HepG2 (cell line): ENCODE measurements around the gene WNT1. TPM values are rescaled to one million over a fixed set of nuclear protein-coding genes. Genes with fewer than 3 reads are reported as not detected.

Experiments
- ATAC-seq: fragments of 200-7000 bp; cut with Tn5 transposase; 3 replicates; pipeline ENCODE4 v1.9.1; 2020; ENCODE audit warnings: mild to moderate bottlenecking, moderate library complexity
- BruUV-seq: library from RNA; stranded (reverse); fragments of 400-500 nt; replicated peaks from 2 replicates; lab custom pipeline; 2021; lab: Mats Ljungman, UMichigan
- CTCF ChIA-PET: fragments of 300-600 bp; formaldehyde crosslinking; extraction: SDS; loops from one replicate; lab custom pipeline; 2021; ENCODE audit warnings: low total read pairs, inconsistent platforms, low intra/inter-chr PET ratio; lab: Yijun Ruan, JAX
- POLR2A ChIA-PET: fragments of 350-600 bp; sonication (Branson Sonifier 250); formaldehyde crosslinking; loops from one replicate; lab custom pipeline; 2020; ENCODE audit warnings: antibody characterized with exemption, inconsistent platforms; lab: Yijun Ruan, JAX
- DNase-seq: peaks from one replicate; pipeline ENCODE4 v3.0.0-alpha.2; 2015; ENCODE audit warnings: low spot score
- FAIRE-seq: peaks from 3 replicates; lab custom pipeline; 2011; peaks lifted over from hg19 to GRCh38; lab: Jason Lieb, UNC
- H2AFZ ChIP-seq: one replicate; pipeline ENCODE4 v1.6.1; 2011; ENCODE audit warnings: low read length, inconsistent platforms
- H3K27ac ChIP-seq: fragments of 300-600 bp; 3 replicates; pipeline ENCODE4 v1.8.0; 2011; ENCODE audit warnings: mixed run types, mild to moderate bottlenecking, mixed read lengths, low read length, inconsistent platforms; ENCODE audit not compliant: insufficient read depth; ENCODE audit errors: extremely low read length
- H3K27me3 ChIP-seq, 2 experiments: fragments of 200-600 bp in 1 of 2; 2 replicates in 1 of 2; 3 replicates in 1 of 2; pipeline versions ENCODE4 v1.6.0 to v1.8.0; 2011; ENCODE audit warnings: low read length in 2 of 2, mild to moderate bottlenecking in 2 of 2, moderate library complexity in 2 of 2, inconsistent platforms in 1 of 2; ENCODE audit not compliant: insufficient read depth in 2 of 2, control insufficient read depth in 1 of 2
- H3K36me3 ChIP-seq, 2 experiments: fragments of 200-600 bp in 1 of 2; replicated peaks in 1 of 2; 2 replicates in 1 of 2; 3 replicates in 1 of 2; pipeline versions ENCODE4 v1.5.1 to v1.8.0; 2011; ENCODE audit warnings: low read length in 2 of 2, inconsistent platforms in 1 of 2; ENCODE audit not compliant: insufficient read depth in 2 of 2, control insufficient read depth in 1 of 2
- H3K4me1 ChIP-seq: 2 replicates; pipeline ENCODE4 v1.5.1; 2012; ENCODE audit warnings: low read length, inconsistent platforms; ENCODE audit not compliant: insufficient read depth
- H3K4me2 ChIP-seq: 2 replicates; pipeline ENCODE4 v1.6.0; 2011; ENCODE audit warnings: low read depth, low read length, inconsistent platforms
- H3K4me3 ChIP-seq, 3 experiments: fragments of 200-600 bp in 1 of 3; sonication (generic), shearing (Covaris generic) in 1 of 3; replicated peaks in 1 of 3; 2 replicates each; pipeline ENCODE4 v1.5.1; 2011 to 2016; ENCODE audit warnings: low read length in 3 of 3, inconsistent platforms in 2 of 3, low read depth in 2 of 3, mild to moderate bottlenecking in 2 of 3, control low read depth in 1 of 3, mixed read lengths in 1 of 3; ENCODE audit not compliant: insufficient read depth in 1 of 3
- H3K79me2 ChIP-seq: one replicate; pipeline ENCODE4 v1.6.1; 2011; ENCODE audit warnings: low read length, inconsistent platforms; ENCODE audit not compliant: insufficient read depth
- H3K9ac ChIP-seq: 2 replicates; pipeline ENCODE4 v1.6.0; 2011; ENCODE audit warnings: mild to moderate bottlenecking, low read depth, low read length, inconsistent platforms; ENCODE audit not compliant: insufficient read depth
- H3K9me3 ChIP-seq: 2 replicates; pipeline ENCODE4 v1.5.1; 2012; ENCODE audit warnings: mild to moderate bottlenecking, low read length
- H4K20me1 ChIP-seq: 2 replicates; pipeline ENCODE4 v1.6.0; 2011; ENCODE audit warnings: inconsistent platforms, mild to moderate bottlenecking, low read length, moderate library complexity; ENCODE audit not compliant: insufficient read depth
- EED ChIP-seq: sonication (generic); formaldehyde crosslinking; IDR thresholded peaks from 2 replicates; pipeline ENCODE4 v1.5.0; 2020; ENCODE audit warnings: mild to moderate bottlenecking, missing genetic modification reagents
- ISX ChIP-seq: sonication (generic); formaldehyde crosslinking; conservative IDR thresholded peaks from 2 replicates; pipeline ENCODE4 v1.5.0; 2020; ENCODE audit warnings: missing genetic modification reagents
- NCOA2 ChIP-seq: sonication (generic); formaldehyde crosslinking; IDR thresholded peaks from 2 replicates; pipeline ENCODE4 v1.8.0; 2022; ENCODE audit warnings: inconsistent platforms
- NKX3-1 ChIP-seq: sonication (generic); formaldehyde crosslinking; IDR thresholded peaks from 2 replicates; pipeline ENCODE4 v1.5.0; 2020; ENCODE audit warnings: missing genetic modification reagents
- PCBP1 ChIP-seq: fragments of 200-400 bp; formaldehyde crosslinking; IDR thresholded peaks from 2 replicates; pipeline ENCODE4 v1.6.1; 2017; ENCODE audit warnings: mild to moderate bottlenecking, low read depth, low read length, borderline replicate concordance
- PHF20 ChIP-seq: sonication (generic); formaldehyde crosslinking; IDR thresholded peaks from 2 replicates; pipeline ENCODE4 v1.5.0; 2020; ENCODE audit warnings: mild to moderate bottlenecking, missing genetic modification reagents
- RBM22 ChIP-seq: fragments of 200-400 bp; formaldehyde crosslinking; optimal IDR thresholded peaks from 2 replicates; pipeline ENCODE3; 2017; ENCODE audit warnings: mild to moderate bottlenecking, low read length, moderate library complexity
- TAF1 ChIP-seq: sonication (generic); formaldehyde crosslinking; IDR thresholded peaks from 2 replicates; pipeline ENCODE4 v1.4.0; 2020; ENCODE audit warnings: missing genetic modification reagents
- TBX3 ChIP-seq: fragments of 450-650 bp; IDR thresholded peaks from 2 replicates; pipeline ENCODE4 v1.6.1; 2017; ENCODE audit warnings: antibody characterized with exemption, mild to moderate bottlenecking, inconsistent platforms, borderline replicate concordance
- THAP7 ChIP-seq: sonication (generic); formaldehyde crosslinking; IDR thresholded peaks from 2 replicates; pipeline ENCODE4 v1.8.1; 2023; ENCODE audit warnings: mild to moderate bottlenecking, missing genetic modification reagents
- TRIM24 ChIP-seq: sonication (generic); formaldehyde crosslinking; IDR thresholded peaks from 2 replicates; pipeline ENCODE4 v1.8.0; 2022; ENCODE audit warnings: mild to moderate bottlenecking, missing genetic modification reagents
- ZBTB37 ChIP-seq: sonication (generic); formaldehyde crosslinking; IDR thresholded peaks from 2 replicates; pipeline ENCODE4 v1.4.0; 2020; ENCODE audit warnings: mild to moderate bottlenecking, missing genetic modification reagents
- ZMYM4 ChIP-seq: sonication (generic); formaldehyde crosslinking; IDR thresholded peaks from 2 replicates; pipeline ENCODE4 v1.8.1; 2023; ENCODE audit warnings: mild to moderate bottlenecking, missing genetic modification reagents
- ZNF383 ChIP-seq: sonication (generic); formaldehyde crosslinking; IDR thresholded peaks from 2 replicates; pipeline ENCODE4 v1.4.0; 2020; ENCODE audit warnings: missing genetic modification reagents, mild to moderate bottlenecking, borderline replicate concordance
- ZNF550 ChIP-seq: sonication (generic); formaldehyde crosslinking; IDR thresholded peaks from 2 replicates; pipeline ENCODE4 v1.4.0; 2020; ENCODE audit warnings: mild to moderate bottlenecking, missing genetic modification reagents, borderline replicate concordance
- ZNF552 ChIP-seq: sonication (generic); formaldehyde crosslinking; IDR thresholded peaks from 2 replicates; pipeline ENCODE4 v1.9.0; 2022; ENCODE audit warnings: missing genetic modification reagents, mild to moderate bottlenecking, borderline replicate concordance
- ZNF597 ChIP-seq: sonication (generic); formaldehyde crosslinking; IDR thresholded peaks from 2 replicates; pipeline ENCODE4 v1.5.0; 2020; ENCODE audit warnings: missing genetic modification reagents
- ZNF607 ChIP-seq: sonication (generic); formaldehyde crosslinking; IDR thresholded peaks from 2 replicates; pipeline ENCODE4 v1.5.1; 2020; ENCODE audit warnings: missing genetic modification reagents, mild to moderate bottlenecking, borderline replicate concordance
- ZNF614 ChIP-seq: IDR thresholded peaks from 2 replicates; pipeline ENCODE4 v1.6.1; 2018; ENCODE audit warnings: missing biosample characterization, missing genetic modification reagents, inconsistent platforms, borderline replicate concordance
- ZNF724P ChIP-seq: sonication (generic); formaldehyde crosslinking; IDR thresholded peaks from 2 replicates; pipeline ENCODE4 v1.8.0; 2022; ENCODE audit warnings: missing genetic modification reagents, borderline replicate concordance
- ZNF773 ChIP-seq: sonication (generic); formaldehyde crosslinking; IDR thresholded peaks from 2 replicates; pipeline ENCODE4 v1.4.0; 2020; ENCODE audit warnings: missing genetic modification reagents, borderline replicate concordance
- WGBS: methylation state at CpG from one replicate; pipeline ENCODE4 v1.1.6; 2017; ENCODE audit warnings: low lambda C conversion rate; 5-methylcytosine and 5-hydroxymethylcytosine counted together
- in situ Hi-C: cut with HindIII; loops from 2 replicates; pipeline ENCODE4 v1.10.0; 2017; ENCODE audit warnings: low pct_unique_long_range_greater_than_20kb; ENCODE audit not compliant: extremely low pct_ligation_motif_present
- intact Hi-C: fragments of 100-400 bp; cut with micrococcal nuclease; formaldehyde crosslinking; loops from one replicate; pipeline ENCODE4 v1.10.0; 2022; ENCODE audit not compliant: unreplicated experiment
- polyA plus RNA-seq, 8 experiments: library from polyadenylated mRNA; depleted of rRNA in 3 of 8; stranded (reverse) in 7 of 8; unstranded in 1 of 8; fragments of >200 nt; fragmentation: Illumina TruSeq in 4 of 8; extraction: Trizol in 4 of 8; gene quantifications; 2 replicates each; pipeline versions ENCODE4 v1.2.1 to v1.2.3, GENCODE V29; 2011 to 2016; ENCODE audit warnings: low read depth in 4 of 8, missing spikeins in 1 of 8, mixed read lengths in 1 of 8; ENCODE audit not compliant: insufficient read depth in 1 of 8
- total RNA-seq, 5 experiments: library from RNA; depleted of rRNA; stranded (reverse); fragments of >200 nt; fragmentation: Illumina TruSeq; extraction: Trizol; gene quantifications; 2 replicates each; pipeline ENCODE4 v1.2.3, GENCODE V29; 2016; ENCODE audit warnings: low read depth in 1 of 5

WNT1 gene
- total and polyA plus RNA-seq, 2 of the 13 experiments (the other 11 are each of a cell fraction or from before 2014, with no cell fraction given): not detected

GRCh38 chr12:48957141-48958048 is 20.7 kb upstream of the WNT1 start, which contains the start of gene ARF3:
Gene ARF3, minus strand, starts transcription at chr12:48957487. Its CDS starts 16,392 bp downstream, at chr12:48941095.
- Histone ChIP-seq H3K4me1 (peaks cover 32% of the 10 kb centered on the region), H3K27ac (peak within 1 kb of the TSS; percentile 66), H3K4me3 (peak within 1 kb of the TSS; percentile 85 to 98 (median 96)), H3K27me3 (0 out of 5 replicates have a peak, but pooled peaks cover 0 to 1% of the 10 kb centered on the region in 2 experiments), H2AFZ (peak within 1 kb of the TSS; percentile 28), H3K4me2 (peak within 1 kb of the TSS; percentile 94), H4K20me1 (peaks cover 6% of the 10 kb centered on the region; the same call in 1 of the 2 replicates), H3K9me3 (no peaks in the 10 kb centered on the region), H3K79me2 (peaks cover 38% of the 10 kb centered on the region), H3K36me3 (peaks cover 0 to 13% of the 10 kb centered on the region in 2 experiments; a peak in 2 of 5 replicates), H3K9ac (peak within 1 kb of the TSS; percentile 80)
- intact Hi-C loops (loop anchor here (5.0 kb wide), 1 partner anchor 1975 kb away; no protein-coding TSS in a partner anchor), in situ Hi-C loops (no loop called here)
- ATAC-seq (peak; percentile 96), FAIRE-seq (peak; percentile 57), DNase-seq (peak; percentile 84)
- no TSS peak for BruUV-seq
- under 1% methylated on average over 26 of the region's 58 CpGs for WGBS
- ChIA-PET POLR2A (interaction anchor here (0.8 to 1.4 kb wide), 15 partner anchors 9 to 168 kb away, joined by 3 to 9 read pairs (median 4); partner anchors contain the start of genes ADCY6, DDN, DDX23 and FKBP11), CTCF (no interaction called here)
- TF ChIP-seq ZNF773 (CRISPR knock-in tag) (no peak), ZNF552 (CRISPR knock-in tag) (no peak), ZBTB37 (CRISPR knock-in tag) (no peak), ZNF383 (CRISPR knock-in tag) (no peak), PHF20 (CRISPR knock-in tag) (peak; percentile 45; the same call in 1 of the 2 replicates), ZNF597 (no peak), ZNF607 (CRISPR knock-in tag) (peak; percentile 89), NKX3-1 (0 out of 2 replicates have a peak, but pooled peaks have one; percentile 16), TBX3 (peak; percentile 76), ZNF724P (CRISPR knock-in tag) (no peak; the same call in 1 of the 2 replicates), ZNF614 (0 out of 2 replicates have a peak, but pooled peaks have one; percentile 21), ZMYM4 (CRISPR knock-in tag) (peak; percentile 81), RBM22 (no peak), TRIM24 (no peak), EED (CRISPR knock-in tag) (no peak), TAF1 (CRISPR knock-in tag) (peak; percentile 76), ISX (CRISPR knock-in tag) (no peak), ZNF550 (CRISPR knock-in tag) (peak; percentile 91; the same call in 1 of the 2 replicates), PCBP1 (0 out of 2 replicates have a peak, but pooled peaks have one; percentile 39), THAP7 (CRISPR knock-in tag) (no peak), NCOA2 (CRISPR knock-in tag) (0 out of 2 replicates have a peak, but pooled peaks have one; percentile 15)
